CD14-positive monocyte (primary cell): ENCODE measurements around the gene FAM117B. TPM values are rescaled to one million over a fixed set of nuclear protein-coding genes. Genes with fewer than 3 reads are reported as not detected.

ENCODE experiments used
- DNase-seq, 3 donors: peaks; one replicate each; pipeline ENCODE4 v3.0.0-alpha.2; 2011 to 2022
- H2AFZ ChIP-seq: 2 replicates; pipeline ENCODE4 v1.6.0; 2012; ENCODE audit warnings: mild to moderate bottlenecking, low read depth, low read length, inconsistent platforms; ENCODE audit not compliant: insufficient read depth, poor library complexity, severe bottlenecking
- H3K27ac ChIP-seq, 2 donors: 1 replicate in 1 of 2; 2 replicates in 1 of 2; pipeline ENCODE4 v1.5.1; 2012 to 2013; ENCODE audit warnings: low read length in 2 of 2, control low read depth in 1 of 2, inconsistent platforms in 1 of 2, low read depth in 1 of 2, mild to moderate bottlenecking in 1 of 2
- H3K27me3 ChIP-seq, 2 donors: one replicate each; pipeline versions ENCODE4 v1.6.0 to v1.6.1; 2011 to 2013; ENCODE audit warnings: low read length in 2 of 2; ENCODE audit not compliant: control insufficient read depth in 2 of 2, insufficient read depth in 2 of 2
- H3K36me3 ChIP-seq, 2 donors: replicated peaks in 1 of 2; 1 replicate in 1 of 2; 2 replicates in 1 of 2; pipeline versions ENCODE4 v1.5.1 to v1.6.1; 2012 to 2013; ENCODE audit warnings: low read length in 2 of 2, control low read depth in 1 of 2, inconsistent platforms in 1 of 2, mild to moderate bottlenecking in 1 of 2; ENCODE audit not compliant: insufficient read depth in 2 of 2, control insufficient read depth in 1 of 2
- H3K4me1 ChIP-seq, 2 donors: 1 replicate in 1 of 2; 2 replicates in 1 of 2; pipeline versions ENCODE4 v1.5.1 to v1.6.1; 2012 to 2013; ENCODE audit warnings: low read length in 2 of 2, control low read depth in 1 of 2, inconsistent platforms in 1 of 2, mild to moderate bottlenecking in 1 of 2, moderate library complexity in 1 of 2; ENCODE audit not compliant: insufficient read depth in 2 of 2, control insufficient read depth in 1 of 2
- H3K4me2 ChIP-seq: replicated peaks from 2 replicates; pipeline ENCODE3; 2012; ENCODE audit warnings: low read length, moderate library complexity, mild to moderate bottlenecking; ENCODE audit not compliant: poor library complexity, severe bottlenecking; ENCODE audit errors: extremely low read depth
- H3K4me3 ChIP-seq, 3 experiments: fragments of 200-600 bp in 1 of 3; sonication (generic) in 1 of 3; replicated peaks in 1 of 3; 1 replicate in 2 of 3; 2 replicates in 1 of 3; pipeline ENCODE4 v1.5.1; 2011 to 2013; ENCODE audit warnings: low read length in 3 of 3, mild to moderate bottlenecking in 3 of 3, control low read depth in 2 of 3, low read depth in 2 of 3, inconsistent platforms in 1 of 3, moderate library complexity in 1 of 3
- H3K79me2 ChIP-seq: 2 replicates; pipeline ENCODE4 v1.6.0; 2012; ENCODE audit warnings: mild to moderate bottlenecking, control low read depth, inconsistent platforms, low read length, moderate library complexity; ENCODE audit not compliant: insufficient read depth
- H3K9ac ChIP-seq: 2 replicates; pipeline ENCODE4 v1.6.0; 2017; ENCODE audit warnings: low read length, mild to moderate bottlenecking; ENCODE audit not compliant: insufficient read depth, poor library complexity, severe bottlenecking
- H3K9me3 ChIP-seq, 2 donors: replicated peaks in 1 of 2; 1 replicate in 1 of 2; 2 replicates in 1 of 2; pipeline versions ENCODE4 v1.5.1 to v1.6.1; 2012 to 2013; ENCODE audit warnings: low read length in 2 of 2, control low read depth in 1 of 2; ENCODE audit not compliant: control insufficient read depth in 1 of 2, insufficient read depth in 1 of 2
- H4K20me1 ChIP-seq: 2 replicates; pipeline ENCODE4 v1.6.0; 2012; ENCODE audit warnings: mild to moderate bottlenecking, low read length, control low read depth, moderate library complexity; ENCODE audit not compliant: insufficient read depth
- H3K27ac Mint-ChIP-seq, 7 donors: one replicate each; pipeline ENCODE4 v1.8.0; 2020; ENCODE audit warnings: mild to moderate bottlenecking in 7 of 7, mixed read lengths in 7 of 7, moderate library complexity in 6 of 7, inconsistent platforms in 2 of 7
- H3K27me3 Mint-ChIP-seq, 3 donors: one replicate each; pipeline ENCODE4 v1.8.0; 2021 to 2022; ENCODE audit warnings: low read depth in 3 of 3, mild to moderate bottlenecking in 3 of 3, mixed read lengths in 3 of 3, moderate library complexity in 3 of 3, inconsistent platforms in 1 of 3
- H3K36me3 Mint-ChIP-seq, 2 donors: one replicate each; pipeline ENCODE4 v1.8.0; 2020; ENCODE audit warnings: mixed read lengths in 2 of 2, inconsistent platforms in 1 of 2, mild to moderate bottlenecking in 1 of 2
- H3K4me1 Mint-ChIP-seq: one replicate; pipeline ENCODE4 v1.8.0; 2020; ENCODE audit warnings: mild to moderate bottlenecking, mixed read lengths
- H3K4me3 Mint-ChIP-seq, 2 donors: one replicate each; pipeline ENCODE4 v1.8.0; 2020; ENCODE audit warnings: mild to moderate bottlenecking in 2 of 2, mixed read lengths in 2 of 2, moderate library complexity in 1 of 2
- H3K9me3 Mint-ChIP-seq, 7 donors: one replicate each; pipeline ENCODE4 v1.8.0; 2020 to 2022; ENCODE audit warnings: mixed read lengths in 7 of 7, mild to moderate bottlenecking in 6 of 7, moderate library complexity in 6 of 7, inconsistent platforms in 2 of 7
- WGBS: methylation state at CpG from one replicate; pipeline ENCODE4 v1.1.5; 2013; ENCODE audit warnings: missing lambda C conversion rate; ENCODE audit not compliant: insufficient coverage; 5-methylcytosine and 5-hydroxymethylcytosine counted together
- intact Hi-C, 2 donors: fragments of 100-400 bp; cut with micrococcal nuclease; formaldehyde crosslinking; loops; one replicate each; pipeline versions ENCODE4 v1.15.0 to v1.15.1; 2023
- polyA plus RNA-seq, 3 donors: library from polyadenylated mRNA; depleted of rRNA in 1 of 3; unstranded in 2 of 3; stranded (reverse) in 1 of 3; fragments of 300-500 nt in 2 of 3; fragments of >200 nt in 1 of 3; fragmentation: Illumina TruSeq in 2 of 3; gene quantifications; 1 replicate in 2 of 3; 2 replicates in 1 of 3; pipeline ENCODE4 v1.2.3, GENCODE V29; 2012 to 2021
- TF ChIP-seq, protein P1 (sequence below): fragments of 200-600 bp; IDR thresholded peaks from one replicate; pipeline ENCODE4 v1.8.0; 2022; ENCODE audit warnings: antibody characterized with exemption, mild to moderate bottlenecking

The FAM117B gene
- polyA plus RNA-seq, 3 donors, result 4.6 to 5.5 (median 4.6) TPM

DNA sequence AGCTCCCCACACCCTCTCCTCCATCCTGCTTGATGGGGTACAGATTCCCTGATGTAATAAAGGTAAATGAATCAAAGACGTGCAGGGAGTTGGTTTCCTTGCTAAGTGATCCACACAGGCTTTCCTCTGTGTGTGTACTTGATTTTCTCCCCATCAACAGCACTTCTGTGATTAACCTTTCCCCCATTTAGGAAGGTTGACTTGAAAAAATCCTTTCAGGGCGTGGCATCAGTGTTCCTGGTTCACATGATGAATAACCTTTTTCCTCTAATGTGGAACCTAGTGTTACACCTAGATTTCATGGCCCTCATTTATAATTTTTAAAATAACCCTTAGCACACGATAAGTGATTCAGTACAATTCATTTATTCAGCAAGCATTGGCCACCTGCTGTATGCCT lies 121.8 kb downstream of the FAM117B start:
- no peaks in the 10 kb centered on the region for H3K4me1 Mint-ChIP-seq
- no peak overlapping the region for H3K27ac Mint-ChIP-seq
- H3K9me3 Mint-ChIP-seq, result peaks cover 0 to 5% (median 2%) of the 10 kb centered on the region in 7 donors
- no peak overlapping the region for H3K27ac ChIP-seq
- TF ChIP-seq, protein P1, sequence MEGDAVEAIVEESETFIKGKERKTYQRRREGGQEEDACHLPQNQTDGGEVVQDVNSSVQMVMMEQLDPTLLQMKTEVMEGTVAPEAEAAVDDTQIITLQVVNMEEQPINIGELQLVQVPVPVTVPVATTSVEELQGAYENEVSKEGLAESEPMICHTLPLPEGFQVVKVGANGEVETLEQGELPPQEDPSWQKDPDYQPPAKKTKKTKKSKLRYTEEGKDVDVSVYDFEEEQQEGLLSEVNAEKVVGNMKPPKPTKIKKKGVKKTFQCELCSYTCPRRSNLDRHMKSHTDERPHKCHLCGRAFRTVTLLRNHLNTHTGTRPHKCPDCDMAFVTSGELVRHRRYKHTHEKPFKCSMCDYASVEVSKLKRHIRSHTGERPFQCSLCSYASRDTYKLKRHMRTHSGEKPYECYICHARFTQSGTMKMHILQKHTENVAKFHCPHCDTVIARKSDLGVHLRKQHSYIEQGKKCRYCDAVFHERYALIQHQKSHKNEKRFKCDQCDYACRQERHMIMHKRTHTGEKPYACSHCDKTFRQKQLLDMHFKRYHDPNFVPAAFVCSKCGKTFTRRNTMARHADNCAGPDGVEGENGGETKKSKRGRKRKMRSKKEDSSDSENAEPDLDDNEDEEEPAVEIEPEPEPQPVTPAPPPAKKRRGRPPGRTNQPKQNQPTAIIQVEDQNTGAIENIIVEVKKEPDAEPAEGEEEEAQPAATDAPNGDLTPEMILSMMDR, result no peak
- no peaks in the 10 kb centered on the region for H3K4me1 ChIP-seq
- H3K9ac ChIP-seq, result no peak overlapping the region
- H2AFZ ChIP-seq, result no peak overlapping the region
- no peak for DNase-seq
- no peak overlapping the region for H3K4me3 Mint-ChIP-seq
- no peaks in the 10 kb centered on the region for H3K79me2 ChIP-seq
- intact Hi-C loops, result no loop called here
- H3K36me3 Mint-ChIP-seq, result peaks cover 49 to 52% of the 10 kb centered on the region in 2 donors
- H3K4me3 ChIP-seq, result no peak overlapping the region
- no peak overlapping the region for H3K4me2 ChIP-seq
- no peaks in the 10 kb centered on the region for H3K9me3 ChIP-seq
- no peaks in the 10 kb centered on the region for H4K20me1 ChIP-seq
- H3K27me3 ChIP-seq, result no peaks in the 10 kb centered on the region
- peaks cover 0 to 2% (median 2%) of the 10 kb centered on the region in 3 donors for H3K27me3 Mint-ChIP-seq
- WGBS, result 100% methylated on average over 2 of the region's 3 CpGs
- peaks cover 26 to 51% of the 10 kb centered on the region in 2 donors for H3K36me3 ChIP-seq

DNA sequence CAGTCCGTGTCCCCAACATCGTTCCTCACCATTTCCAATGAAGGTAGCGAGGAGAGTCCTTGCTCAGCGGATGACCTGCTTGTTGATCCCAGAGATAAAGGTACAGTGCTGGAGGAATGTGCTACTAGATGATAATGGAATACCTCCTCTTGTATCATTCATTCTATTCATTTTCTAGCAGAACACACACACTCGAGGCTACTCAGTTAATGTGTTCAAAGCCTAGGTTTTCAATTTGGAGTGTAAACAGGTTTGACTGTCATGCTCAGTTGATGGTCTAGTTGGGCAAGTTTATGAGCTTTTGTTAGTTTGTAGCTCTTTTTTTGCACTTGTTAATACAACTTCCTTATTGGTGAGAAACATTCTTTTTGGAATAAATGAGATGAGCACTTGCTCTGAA lies 122.6 kb downstream of the FAM117B start:
- Histone ChIP-seq H3K27ac (no peak overlapping the region), H3K4me3 (no peak overlapping the region), H2AFZ (no peak overlapping the region), H3K4me2 (no peak overlapping the region), H3K36me3 (peaks cover 26 to 51% of the 10 kb centered on the region in 2 donors), H4K20me1 (no peaks in the 10 kb centered on the region), H3K4me1 (no peaks in the 10 kb centered on the region), H3K27me3 (no peaks in the 10 kb centered on the region), H3K79me2 (no peaks in the 10 kb centered on the region), H3K9me3 (no peaks in the 10 kb centered on the region), H3K9ac (no peak overlapping the region)
- Mint-ChIP-seq H3K36me3 (peaks cover 53 to 56% of the 10 kb centered on the region in 2 donors), H3K27me3 (peaks cover 0 to 2% (median 2%) of the 10 kb centered on the region in 3 donors), H3K27ac (no peak overlapping the region), H3K4me1 (no peaks in the 10 kb centered on the region), H3K9me3 (peaks cover 0 to 5% (median 2%) of the 10 kb centered on the region in 7 donors), H3K4me3 (no peak overlapping the region)
- WGBS, result no CpG with 5 or more reads among the region's 5 CpGs
- intact Hi-C loops, result no loop called here
- TF ChIP-seq, protein P1, result no peak
- DNase-seq, result no peak
